Heart left ventricle (tissue), 16 donors: ENCODE results near the gene VPS50. TPM values are rescaled to one million over a fixed set of nuclear protein-coding genes. Genes with fewer than 3 reads are reported as not detected.

Experiments
- ATAC-seq, 4 donors: fragments of 200-7000 bp; cut with Tn5 transposase; one replicate each; pipeline ENCODE4 v1.9.1; 2020 to 2022; ENCODE audit warnings: moderate library complexity in 4 of 4, mild to moderate bottlenecking in 3 of 4, moderate number of reproducible peaks in 1 of 4
- DNase-seq, 5 donors: peaks; one replicate each; pipeline ENCODE4 v3.0.0-alpha.2; 2020
- H3K27ac ChIP-seq, 12 donors: fragments of 200-600 bp; sonication (generic) in 4 of 12; one replicate each; pipeline versions ENCODE4 v1.5.0 to v1.8.0; 2016 to 2022; ENCODE audit warnings: mild to moderate bottlenecking in 2 of 12
- H3K27me3 ChIP-seq, 9 donors: fragments of 200-600 bp; sonication (generic) in 2 of 9; one replicate each; pipeline versions ENCODE4 v1.5.1 to v1.8.0; 2016 to 2022; ENCODE audit warnings: mild to moderate bottlenecking in 3 of 9
- H3K36me3 ChIP-seq, 9 donors: fragments of 200-600 bp; sonication (generic) in 2 of 9; one replicate each; pipeline versions ENCODE4 v1.5.0 to v1.8.0; 2018 to 2022; ENCODE audit warnings: mild to moderate bottlenecking in 2 of 9
- H3K4me1 ChIP-seq, 12 donors: fragments of 200-600 bp; sonication (generic) in 4 of 12; one replicate each; pipeline versions ENCODE4 v1.5.0 to v1.8.0; 2016 to 2022; ENCODE audit warnings: mild to moderate bottlenecking in 3 of 12
- H3K4me3 ChIP-seq, 12 donors: fragments of 200-600 bp; sonication (generic) in 4 of 12; one replicate each; pipeline versions ENCODE4 v1.5.0 to v1.8.0; 2017 to 2022; ENCODE audit warnings: mild to moderate bottlenecking in 9 of 12, moderate library complexity in 4 of 12
- H3K9me3 ChIP-seq, 12 donors: fragments of 200-600 bp; sonication (generic) in 4 of 12; one replicate each; pipeline versions ENCODE4 v1.5.0 to v1.8.0; 2016 to 2022; ENCODE audit warnings: mild to moderate bottlenecking in 1 of 12
- CTCF ChIP-seq, 12 donors: fragments of 200-600 bp; sonication (generic) in 4 of 12; IDR thresholded peaks; one replicate each; pipeline versions ENCODE4 v1.5.0 to v1.8.0; 2018 to 2022; ENCODE audit warnings: antibody characterized with exemption in 12 of 12, mild to moderate bottlenecking in 5 of 12
- POLR2A ChIP-seq, 2 donors: fragments of 450-650 bp; IDR thresholded peaks; one replicate each; pipeline ENCODE4 v1.6.1; 2017; ENCODE audit warnings: antibody characterized with exemption in 2 of 2, mild to moderate bottlenecking in 2 of 2, moderate library complexity in 2 of 2
- WGBS, 4 donors: extraction: QIAGEN DNeasy Blood & Tissue Kit in 2 of 4; methylation state at CpG; one replicate each; pipeline versions ENCODE4 v1.1.5 to v1.1.7; 2013 to 2018; 5-methylcytosine and 5-hydroxymethylcytosine counted together
- intact Hi-C, 10 donors: fragments of 100-400 bp; cut with DNase I; formaldehyde crosslinking; loops; one replicate each; pipeline versions ENCODE4 v1.11.1 to v1.14.2; 2022
- polyA plus RNA-seq, 2 donors: library from polyadenylated mRNA; stranded (reverse); fragments of 200-250 nt; gene quantifications; one replicate each; pipeline ENCODE4 v1.2.3, GENCODE V29; 2013
- total RNA-seq, 9 donors: library from RNA; depleted of rRNA in 2 of 9; stranded (reverse); fragments of >200 nt in 2 of 9; fragmentation: NEBNext Ultra II Directional in 3 of 9; extraction: Animal tissue kit (Norgen Biotek cat#: 25700) in 3 of 9; gene quantifications; one replicate each; pipeline versions ENCODE4 v1.1.0 to v1.2.4, GENCODE V29; 2016 to 2023
- donor health status: ischemic (EF 13 %, LVEDD 7.1; RV severe dilation, severe dysfunction).
- donor health status: healthy with polysubstance abuse.
- donor health status: DM: no; HTN: yes; CAD: no.
- donor health status: DM: no; HTN: no; CAD: no.
- donor health status: ischemic (EF 25% LVEDD 6.9; RV normal size, moderate dysfunction).
- donor health status: ischemic (EF 25% LVEDD 5.7; RV mildly dilated, moderate dysfunction).
- donor health status: healthy.
- donor health status: DM: yes; HTN: yes; CAD: no.
- donor health status: ischemic (EF 35%, LVEDD 5.7; RV mildly dilated, moderate dysfunction).
- donor health status: nonischemic (EF 11% LVEDD 7.7; RV severe dilation, severe dysfunction).
- donor health status: DM: yes; HTN: yes; CAD: no.
- donor health status: PGD.
- donor health status: ischemic (EF 29% LVEDD 5.4; RV normal size, mild dysfunction).
- donor health status: nonischemic (EF 23%, LVEDD 6.1; RV moderate dilation, normal function).

The VPS50 gene
- total and polyA plus RNA-seq, 11 donors, result 2.9 to 28.7 (median 18.5) TPM

GRCh38 chr7:93245525-93246432, 13.6 kb downstream of the VPS50 start:
- H3K4me1 ChIP-seq, result peaks cover 0 to 9% (median 0%) of the 10 kb centered on the region in 12 donors
- H3K36me3 ChIP-seq, result peaks cover 0 to 12% (median 5%) of the 10 kb centered on the region in 9 donors
- H3K9me3 ChIP-seq, result no peaks in the 10 kb centered on the region
- ATAC-seq, result no peak
- intact Hi-C loops, result loop anchor here in 2 of 10 donors (10.0 kb wide), 2 partner anchors 309 to 839 kb away; no protein-coding TSS in a partner anchor
- no peak overlapping the region for H3K27ac ChIP-seq
- no peak for DNase-seq
- 58 to 64% (median 59%) methylated on average over 9 of the region's 9 CpGs for WGBS, 4 donors
- H3K4me3 ChIP-seq, result no peak overlapping the region
- TF ChIP-seq CTCF (IDR thresholded peaks at IDR 0.05) (peak; percentile 50 to 75 (median 64)), POLR2A (IDR thresholded peaks at IDR 0.05) (no peak)
- H3K27me3 ChIP-seq, result no peaks in the 10 kb centered on the region

DNA sequence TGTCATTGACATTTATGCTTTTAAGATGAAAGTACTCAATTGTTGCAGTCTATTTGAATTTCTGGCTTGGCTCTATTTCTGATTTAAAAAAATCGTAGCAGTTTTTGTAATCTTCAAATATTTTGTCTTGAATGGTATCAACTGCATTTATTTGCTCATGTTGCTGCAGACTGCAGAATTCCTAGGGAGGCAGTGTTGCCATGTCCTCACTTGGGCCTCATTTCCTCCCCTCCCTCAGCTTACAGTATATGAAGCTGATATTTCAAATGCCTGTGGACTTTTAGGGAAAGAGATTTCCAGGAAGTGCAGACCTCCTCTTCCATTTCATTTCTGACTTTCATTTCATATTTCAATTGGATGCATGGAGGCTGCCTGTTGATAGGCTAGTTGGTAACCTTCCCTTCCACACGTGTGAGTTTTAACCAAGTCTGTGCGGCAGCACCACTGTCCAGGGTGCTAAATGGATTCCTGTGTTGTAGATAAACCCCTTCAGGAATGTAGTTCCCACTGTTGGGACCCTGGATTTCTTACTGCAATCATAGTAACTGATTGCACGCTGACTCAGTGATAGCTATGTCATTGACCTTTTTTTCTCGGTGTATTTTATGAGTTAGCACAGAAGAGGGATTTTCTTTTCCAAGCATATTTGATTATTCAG, 17.5 kb downstream of the VPS50 start:
- 34 to 57% (median 48%) methylated on average over 5 of the region's 5 CpGs for WGBS, 4 donors

GRCh38 chr7:93258661-93259060, 26.5 kb downstream of the VPS50 start:
- Histone ChIP-seq H3K4me3 (no peak overlapping the region), H3K27me3 (no peaks in the 10 kb centered on the region), H3K27ac (no peak overlapping the region), H3K4me1 (no peaks in the 10 kb centered on the region), H3K36me3 (peaks cover 0 to 77% (median 33%) of the 10 kb centered on the region in 9 donors), H3K9me3 (no peaks in the 10 kb centered on the region)
- intact Hi-C loops, result no loop called here
- no peak for TF ChIP-seq POLR2A (IDR thresholded peaks at IDR 0.05)
- TF ChIP-seq CTCF (IDR thresholded peaks at IDR 0.05), result no peak
- ATAC-seq (no peak), DNase-seq (no peak)

More for the DNA sequence above, 17.5 kb downstream of the VPS50 start:
- DNase-seq (no peak), ATAC-seq (peak in 1 of 4 donors; percentile 70)
- intact Hi-C loops, result loop anchor here in 2 of 10 donors (10.0 kb wide), 2 partner anchors 305 to 835 kb away; no protein-coding TSS in a partner anchor
- no peak overlapping the region for H3K4me3 ChIP-seq
- peaks cover 0 to 9% (median 0%) of the 10 kb centered on the region in 12 donors for H3K4me1 ChIP-seq
- no peaks in the 10 kb centered on the region for H3K9me3 ChIP-seq
- TF ChIP-seq POLR2A (IDR thresholded peaks at IDR 0.05) (no peak), CTCF (IDR thresholded peaks at IDR 0.05) (no peak)
- no peaks in the 10 kb centered on the region for H3K27me3 ChIP-seq
- H3K36me3 ChIP-seq, result peaks cover 0 to 12% (median 6%) of the 10 kb centered on the region in 9 donors
- no peak overlapping the region for H3K27ac ChIP-seq

- H3K9me3 ChIP-seq, result no peaks in the 10 kb centered on the region
- no peak for DNase-seq
- H3K36me3 ChIP-seq, result peaks cover 0 to 82% (median 33%) of the 10 kb centered on the region in 9 donors
- H3K27me3 ChIP-seq, result no peaks in the 10 kb centered on the region
- H3K4me3 ChIP-seq, result no peak overlapping the region
- ATAC-seq, result no peak
- WGBS, 4 donors, result 90 to 97% (median 92%) methylated on average over 1 of the region's 1 CpG
- no peak overlapping the region for H3K27ac ChIP-seq
- H3K4me1 ChIP-seq, result no peaks in the 10 kb centered on the region
- intact Hi-C loops, result no loop called here
- TF ChIP-seq CTCF (IDR thresholded peaks at IDR 0.05) (no peak), POLR2A (IDR thresholded peaks at IDR 0.05) (no peak)
These were observed 30.4 kb downstream of the VPS50 start for GRCh38 chr7:93262535-93262934.
